Suprapubic skin (tissue), 4 donors: ENCODE measurements around the gene DCP1A.

Experiments
- CTCF ChIP-seq, 2 donors: fragments of 200-600 bp in 1 of 2; fragments of 450-650 bp in 1 of 2; sonication (generic) in 1 of 2; IDR thresholded peaks; one replicate each; pipeline ENCODE4 v1.5.1; 2016 to 2019; ENCODE audit warnings: antibody characterized with exemption in 2 of 2, mild to moderate bottlenecking in 1 of 2, moderate library complexity in 1 of 2
- EP300 ChIP-seq: sonication (generic); formaldehyde crosslinking; IDR thresholded peaks from one replicate; pipeline ENCODE4 v1.6.1; 2017; ENCODE audit warnings: antibody characterized with exemption
- POLR2A ChIP-seq, 2 donors: fragments of 450-650 bp; IDR thresholded peaks; one replicate each; pipeline ENCODE4 v1.6.1; 2017; ENCODE audit warnings: antibody characterized with exemption in 2 of 2, mild to moderate bottlenecking in 2 of 2, moderate library complexity in 2 of 2
- POLR2AphosphoS5 ChIP-seq, 3 donors: sonication (generic); formaldehyde crosslinking; IDR thresholded peaks; one replicate each; pipeline ENCODE4 v1.6.1; 2017; ENCODE audit warnings: antibody characterized with exemption in 3 of 3

GRCh38 chr3:53342353-53342752 lies 5.0 kb downstream of the DCP1A start:
- no peak for TF ChIP-seq POLR2A (IDR thresholded peaks at IDR 0.05)
- no peak for TF ChIP-seq CTCF (IDR thresholded peaks at IDR 0.05)
- TF ChIP-seq POLR2AphosphoS5 (IDR thresholded peaks at IDR 0.05): no peak
- TF ChIP-seq EP300: no peak
